Transverse colon (tissue), 4 donors: ENCODE measurements around the gene ARHGAP12.

ENCODE experiments used
- POLR2AphosphoS5 ChIP-seq, 3 donors: sonication (generic); formaldehyde crosslinking; IDR thresholded peaks; one replicate each; pipeline ENCODE4 v1.6.1; 2016; ENCODE audit warnings: antibody characterized with exemption in 3 of 3
- TF ChIP-seq, protein P1 (sequence below), 5 experiments: fragments of 200-600 bp in 3 of 5; fragments of 450-650 bp in 2 of 5; sonication (generic) in 3 of 5; IDR thresholded peaks; 1 replicate in 2 of 5; 2 replicates in 3 of 5; pipeline ENCODE4 v1.5.1; 2016 to 2017; ENCODE audit warnings: antibody characterized with exemption in 5 of 5, inconsistent platforms in 3 of 5, mild to moderate bottlenecking in 2 of 5, moderate library complexity in 1 of 5

DNA sequence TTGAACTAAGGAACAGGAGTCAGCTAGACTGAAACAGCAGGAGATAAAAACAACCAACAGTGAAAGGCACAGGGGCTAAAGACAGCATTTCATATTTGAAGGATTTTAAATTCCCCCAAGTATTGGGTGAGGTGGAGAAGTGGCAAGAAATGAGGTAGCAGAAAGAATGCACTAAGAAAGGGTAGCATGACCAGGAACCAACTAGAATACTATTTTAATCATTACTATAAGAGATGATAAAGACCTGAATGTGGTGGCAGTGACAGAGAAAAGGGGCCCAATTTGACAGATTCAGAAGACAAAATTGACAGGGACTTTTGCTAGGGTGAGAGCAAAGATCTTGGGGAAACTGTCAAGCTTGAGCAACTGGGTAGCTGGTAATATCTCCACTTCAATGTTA, 94.9 kb downstream of the ARHGAP12 start:
- TF ChIP-seq POLR2AphosphoS5 (IDR thresholded peaks at IDR 0.05) = no peak
- TF ChIP-seq, protein P1, sequence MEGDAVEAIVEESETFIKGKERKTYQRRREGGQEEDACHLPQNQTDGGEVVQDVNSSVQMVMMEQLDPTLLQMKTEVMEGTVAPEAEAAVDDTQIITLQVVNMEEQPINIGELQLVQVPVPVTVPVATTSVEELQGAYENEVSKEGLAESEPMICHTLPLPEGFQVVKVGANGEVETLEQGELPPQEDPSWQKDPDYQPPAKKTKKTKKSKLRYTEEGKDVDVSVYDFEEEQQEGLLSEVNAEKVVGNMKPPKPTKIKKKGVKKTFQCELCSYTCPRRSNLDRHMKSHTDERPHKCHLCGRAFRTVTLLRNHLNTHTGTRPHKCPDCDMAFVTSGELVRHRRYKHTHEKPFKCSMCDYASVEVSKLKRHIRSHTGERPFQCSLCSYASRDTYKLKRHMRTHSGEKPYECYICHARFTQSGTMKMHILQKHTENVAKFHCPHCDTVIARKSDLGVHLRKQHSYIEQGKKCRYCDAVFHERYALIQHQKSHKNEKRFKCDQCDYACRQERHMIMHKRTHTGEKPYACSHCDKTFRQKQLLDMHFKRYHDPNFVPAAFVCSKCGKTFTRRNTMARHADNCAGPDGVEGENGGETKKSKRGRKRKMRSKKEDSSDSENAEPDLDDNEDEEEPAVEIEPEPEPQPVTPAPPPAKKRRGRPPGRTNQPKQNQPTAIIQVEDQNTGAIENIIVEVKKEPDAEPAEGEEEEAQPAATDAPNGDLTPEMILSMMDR (IDR thresholded peaks at IDR 0.05) = no peak
